Measurements from ENCODE around the gene MMS22L. TPM values are rescaled to one million over a fixed set of nuclear protein-coding genes. Genes with fewer than 3 reads are reported as not detected.
A peak's percentile ranks its signal among the peaks of the same experiment; 100 is the strongest.

Gene MMS22L
- total and polyA plus RNA-seq, 5 donors from 2014 or later, result 3.8 to 14.3 (median 6.9) TPM

GRCh38 chr6:97097068-97098047, 185.7 kb downstream of the MMS22L start:
- no peak overlapping the region for H3K27ac ChIP-seq (ENCODE audit: insufficient read depth, low read length, poor library complexity, severe bottlenecking)
- Mint-ChIP-seq H3K27ac (peak overlapping the region in 1 of 3 donors; percentile 11), H3K36me3 (peaks cover 14% of the 10 kb centered on the region), H3K4me1 (peaks cover 0 to 8% (median 6%) of the 10 kb centered on the region in 4 donors), H3K9me3 (no peaks in the 10 kb centered on the region), H3K4me3 (no peak overlapping the region), H3K27me3 (no peaks in the 10 kb centered on the region)
- no peak overlapping the region for H3K4me3 ChIP-seq (ENCODE audit: low read depth, low read length)
- no peaks in the 10 kb centered on the region for H3K4me1 ChIP-seq (ENCODE audit: control insufficient read depth, insufficient read depth, low read length, poor library complexity, severe bottlenecking)
- H3K27me3 ChIP-seq (ENCODE audit: control insufficient read depth, insufficient read depth, low read length), result no peaks in the 10 kb centered on the region
- ATAC-seq (ENCODE audit: low read depth in 2 of 2) (no peak), DNase-seq (no peak)
- no peaks in the 10 kb centered on the region for H3K9me3 ChIP-seq (ENCODE audit: control insufficient read depth in 2 of 2, low read length in 2 of 2)
- no peaks in the 10 kb centered on the region for H3K36me3 ChIP-seq (ENCODE audit: control insufficient read depth, insufficient read depth, low read length)

GRCh38 chr6:97095311-97095850, 187.6 kb downstream of the MMS22L start:
- no peaks in the 10 kb centered on the region for H3K27me3 ChIP-seq (ENCODE audit: control insufficient read depth, insufficient read depth, low read length)
- no peak for DNase-seq
- ATAC-seq (ENCODE audit: low read depth in 2 of 2), result no peak
- no peaks in the 10 kb centered on the region for H3K9me3 Mint-ChIP-seq
- peaks cover 12% of the 10 kb centered on the region for H3K36me3 Mint-ChIP-seq
- H3K27me3 Mint-ChIP-seq, result no peaks in the 10 kb centered on the region
- no peak overlapping the region for H3K27ac ChIP-seq (ENCODE audit: insufficient read depth, low read length, poor library complexity, severe bottlenecking)
- no peak overlapping the region for H3K27ac Mint-ChIP-seq
- H3K4me3 Mint-ChIP-seq, result no peak overlapping the region
- H3K4me3 ChIP-seq (ENCODE audit: low read depth, low read length), result no peak overlapping the region
- H3K4me1 ChIP-seq (ENCODE audit: control insufficient read depth, insufficient read depth, low read length, poor library complexity, severe bottlenecking), result no peaks in the 10 kb centered on the region
- H3K9me3 ChIP-seq (ENCODE audit: control insufficient read depth in 2 of 2, low read length in 2 of 2), result no peaks in the 10 kb centered on the region
- peaks cover 0 to 8% (median 6%) of the 10 kb centered on the region in 4 donors for H3K4me1 Mint-ChIP-seq
- H3K36me3 ChIP-seq (ENCODE audit: control insufficient read depth, insufficient read depth, low read length), result no peaks in the 10 kb centered on the region

- DNase-seq (no peak), ATAC-seq (ENCODE audit: low read depth in 2 of 2) (no peak)
- no peaks in the 10 kb centered on the region for H3K27me3 ChIP-seq (ENCODE audit: control insufficient read depth, insufficient read depth, low read length)
- H3K27ac ChIP-seq (ENCODE audit: insufficient read depth, low read length, poor library complexity, severe bottlenecking), result no peak overlapping the region
- peaks cover 0 to 8% (median 6%) of the 10 kb centered on the region in 4 donors for H3K4me1 Mint-ChIP-seq
- no peak overlapping the region for H3K27ac Mint-ChIP-seq
- H3K36me3 Mint-ChIP-seq, result peaks cover 8% of the 10 kb centered on the region
- H3K27me3 Mint-ChIP-seq, result no peaks in the 10 kb centered on the region
- H3K4me3 ChIP-seq (ENCODE audit: low read depth, low read length), result no peak overlapping the region
- no peaks in the 10 kb centered on the region for H3K9me3 Mint-ChIP-seq
- no peaks in the 10 kb centered on the region for H3K36me3 ChIP-seq (ENCODE audit: control insufficient read depth, insufficient read depth, low read length)
- H3K4me1 ChIP-seq (ENCODE audit: control insufficient read depth, insufficient read depth, low read length, poor library complexity, severe bottlenecking), result no peaks in the 10 kb centered on the region
- no peak overlapping the region for H3K4me3 Mint-ChIP-seq
- no peaks in the 10 kb centered on the region for H3K9me3 ChIP-seq (ENCODE audit: control insufficient read depth in 2 of 2, low read length in 2 of 2)
Measured at GRCh38 chr6:97094376-97094775, 188.6 kb downstream of the MMS22L start.

GRCh38 chr6:97092673-97093305, 190.2 kb downstream of the MMS22L start:
- H3K4me1 ChIP-seq (ENCODE audit: control insufficient read depth, insufficient read depth, low read length, poor library complexity, severe bottlenecking), result no peaks in the 10 kb centered on the region
- no peak for ATAC-seq (ENCODE audit: low read depth in 2 of 2)
- Mint-ChIP-seq H3K27me3 (no peaks in the 10 kb centered on the region), H3K4me1 (peaks cover 0 to 5% (median 4%) of the 10 kb centered on the region in 4 donors), H3K27ac (no peak overlapping the region), H3K36me3 (peaks cover 5% of the 10 kb centered on the region), H3K9me3 (no peaks in the 10 kb centered on the region), H3K4me3 (no peak overlapping the region)
- no peaks in the 10 kb centered on the region for H3K9me3 ChIP-seq (ENCODE audit: control insufficient read depth in 2 of 2, low read length in 2 of 2)
- no peaks in the 10 kb centered on the region for H3K27me3 ChIP-seq (ENCODE audit: control insufficient read depth, insufficient read depth, low read length)
- no peak overlapping the region for H3K4me3 ChIP-seq (ENCODE audit: low read depth, low read length)
- no peaks in the 10 kb centered on the region for H3K36me3 ChIP-seq (ENCODE audit: control insufficient read depth, insufficient read depth, low read length)
- H3K27ac ChIP-seq (ENCODE audit: insufficient read depth, low read length, poor library complexity, severe bottlenecking), result no peak overlapping the region
- DNase-seq, result no peak

Data from CD4-positive, CD25-positive, alpha-beta regulatory T cell (primary cell).